WTC11 (cell line): Measurements from ENCODE around the gene ANKRD13C. TPM values are rescaled to one million over a fixed set of nuclear protein-coding genes. Genes with fewer than 3 reads are reported as not detected.
"Not testable (repeated sequence)": the region's sequence is repeated elsewhere in the genome, so short reads cannot be mapped to it uniquely, and the experiment has no call there.

Source experiments
- ATAC-seq: fragments of 200-7000 bp; cut with Tn5 transposase; 2 replicates; pipeline ENCODE4 v1.10.0; 2021; ENCODE audit warnings: mild to moderate bottlenecking, moderate library complexity
- CTCF ChIA-PET: fragments of 300-600 bp; sonication (Branson Sonifier 250); formaldehyde crosslinking; loops from one replicate; lab custom pipeline; 2021; ENCODE audit warnings: antibody characterized with exemption; lab: Charles Lee
- POLR2A ChIA-PET: fragments of 350-600 bp; sonication (Branson Sonifier 250); formaldehyde crosslinking; loops from one replicate; lab custom pipeline; 2021; ENCODE audit warnings: antibody characterized with exemption; lab: Charles Lee
- DNase-seq: peaks from one replicate; pipeline ENCODE4 v3.0.0; 2021; ENCODE audit warnings: low spot score
- H3K27ac Mint-ChIP-seq: 2 replicates; pipeline ENCODE4 v1.8.0; 2021; ENCODE audit warnings: mixed read lengths
- H3K27me3 Mint-ChIP-seq: 2 replicates; pipeline ENCODE4 v1.8.0; 2021; ENCODE audit warnings: low read depth, mild to moderate bottlenecking, moderate library complexity, mixed read lengths
- H3K36me3 Mint-ChIP-seq: 2 replicates; pipeline ENCODE4 v1.8.0; 2021; ENCODE audit warnings: mixed read lengths
- H3K4me1 Mint-ChIP-seq: 2 replicates; pipeline ENCODE4 v1.8.0; 2022; ENCODE audit warnings: mixed read lengths
- H3K4me3 Mint-ChIP-seq: 2 replicates; pipeline ENCODE4 v1.8.0; 2021; ENCODE audit warnings: mild to moderate bottlenecking, moderate library complexity, mixed read lengths
- H3K9me3 Mint-ChIP-seq: 2 replicates; pipeline ENCODE4 v1.8.0; 2021; ENCODE audit warnings: mixed read lengths
- ARID4B ChIP-seq: sonication (generic); formaldehyde crosslinking; IDR thresholded peaks from 2 replicates; pipeline ENCODE4 v1.8.0; 2023; ENCODE audit warnings: missing genetic modification reagents, mild to moderate bottlenecking, borderline replicate concordance
- CREM ChIP-seq: sonication (generic); formaldehyde crosslinking; IDR thresholded peaks from 2 replicates; pipeline ENCODE4 v1.8.1; 2022; ENCODE audit warnings: mild to moderate bottlenecking, missing genetic modification reagents, moderate library complexity
- FOXP1 ChIP-seq: sonication (generic); formaldehyde crosslinking; IDR thresholded peaks from 2 replicates; pipeline ENCODE4 v1.8.0; 2022; ENCODE audit warnings: missing genetic modification reagents, mild to moderate bottlenecking, moderate library complexity, borderline replicate concordance
- GRHL2 ChIP-seq: fragments of 250-450 bp; sonication (Bioruptor Pico); IDR thresholded peaks from 2 replicates; pipeline ENCODE4 v1.8.0; 2022; ENCODE audit warnings: mild to moderate bottlenecking, moderate library complexity; ENCODE audit not compliant: insufficient replicate concordance, severe bottlenecking
- MXD4 ChIP-seq: fragments of 250-450 bp; sonication (Bioruptor Pico); IDR thresholded peaks from 2 replicates; pipeline ENCODE4 v1.8.0; 2021; ENCODE audit warnings: mild to moderate bottlenecking, moderate library complexity, borderline replicate concordance
- MYBL2 ChIP-seq: sonication (generic); formaldehyde crosslinking; IDR thresholded peaks from 2 replicates; pipeline ENCODE4 v1.8.1; 2023; ENCODE audit warnings: mild to moderate bottlenecking, moderate library complexity, missing genetic modification reagents
- NFATC4 ChIP-seq: fragments of 250-450 bp; sonication (Bioruptor Pico); IDR thresholded peaks from 2 replicates; pipeline ENCODE4 v1.9.0; 2021; ENCODE audit warnings: mild to moderate bottlenecking
- OVOL2 ChIP-seq: fragments of 250-450 bp; sonication (Bioruptor Pico); IDR thresholded peaks from 2 replicates; pipeline ENCODE4 v1.9.0; 2021; ENCODE audit warnings: mild to moderate bottlenecking, borderline replicate concordance
- PRRX2 ChIP-seq: fragments of 250-450 bp; sonication (Bioruptor Pico); IDR thresholded peaks from 2 replicates; pipeline ENCODE4 v1.8.0; 2021; ENCODE audit warnings: mild to moderate bottlenecking
- SP1 ChIP-seq: sonication (generic); formaldehyde crosslinking; conservative IDR thresholded peaks from 2 replicates; pipeline ENCODE4 v1.8.1; 2022; ENCODE audit warnings: missing genetic modification reagents
- TEAD1 ChIP-seq: sonication (generic); formaldehyde crosslinking; IDR thresholded peaks from 2 replicates; pipeline ENCODE4 v1.8.0; 2022; ENCODE audit warnings: mild to moderate bottlenecking, missing genetic modification reagents
- ZNF317 ChIP-seq: sonication (generic); formaldehyde crosslinking; IDR thresholded peaks from 2 replicates; pipeline ENCODE4 v1.8.1; 2023; ENCODE audit warnings: low read depth, mild to moderate bottlenecking, moderate library complexity, missing genetic modification reagents, borderline replicate concordance
- ZNF423 ChIP-seq: fragments of 250-450 bp; sonication (Bioruptor Pico); IDR thresholded peaks from 2 replicates; pipeline ENCODE4 v2.1.2; 2022; ENCODE audit warnings: mild to moderate bottlenecking, moderate library complexity
- ZNF425 ChIP-seq: fragments of 250-450 bp; sonication (Bioruptor Pico); conservative IDR thresholded peaks from 2 replicates; pipeline ENCODE4 v1.9.0; 2021; ENCODE audit warnings: mild to moderate bottlenecking
- total RNA-seq: library from RNA; stranded (reverse); gene quantifications from 3 replicates; pipeline ENCODE4 v1.2.3, GENCODE V29; 2021
- TF ChIP-seq, protein P1 (sequence below): sonication (generic); formaldehyde crosslinking; IDR thresholded peaks from 2 replicates; pipeline ENCODE4 v1.8.1; 2023; ENCODE audit warnings: mild to moderate bottlenecking, missing genetic modification reagents, moderate library complexity
- TF ChIP-seq, protein P2 (sequence below): sonication (generic); formaldehyde crosslinking; IDR thresholded peaks from 2 replicates; pipeline ENCODE4 v1.8.1; 2023; ENCODE audit warnings: mild to moderate bottlenecking, missing genetic modification reagents
- TF ChIP-seq, protein P3 (sequence below): sonication (generic); formaldehyde crosslinking; conservative IDR thresholded peaks from 2 replicates; pipeline ENCODE4 v1.8.1; 2022; ENCODE audit warnings: mild to moderate bottlenecking, missing genetic modification reagents
- TF ChIP-seq, protein P4 (sequence below): fragments of 250-450 bp; sonication (Bioruptor Pico); IDR thresholded peaks from 2 replicates; pipeline ENCODE4 v1.9.0; 2021; ENCODE audit warnings: mild to moderate bottlenecking
- TF ChIP-seq, protein P5 (sequence below): sonication (generic); formaldehyde crosslinking; IDR thresholded peaks from 2 replicates; pipeline ENCODE4 v1.8.1; 2022; ENCODE audit warnings: mild to moderate bottlenecking, moderate library complexity, missing genetic modification reagents
- TF ChIP-seq, protein P6 (sequence below): sonication (generic); formaldehyde crosslinking; IDR thresholded peaks from 2 replicates; pipeline ENCODE4 v1.8.0; 2023; ENCODE audit warnings: mild to moderate bottlenecking, missing genetic modification reagents

Gene ANKRD13C
- total RNA-seq, 1 experiment from 2014 or later, result 22.5 TPM

- DNase-seq (no peak), ATAC-seq (no peak)
- ChIA-PET CTCF (no interaction called here), POLR2A (no interaction called here)
- no peak overlapping the region for H3K4me3 Mint-ChIP-seq
- no peaks in the 10 kb centered on the region for H3K27me3 Mint-ChIP-seq
- H3K36me3 Mint-ChIP-seq, result no peaks in the 10 kb centered on the region
- H3K27ac Mint-ChIP-seq, result no peak overlapping the region
- TF ChIP-seq GRHL2 (no peak), MXD4 (CRISPR knock-in tag) (no peak), ZNF425 (CRISPR knock-in tag) (no peak), ZNF317 (CRISPR knock-in tag) (no peak), TEAD1 (CRISPR knock-in tag) (no peak), OVOL2 (no peak), FOXP1 (CRISPR knock-in tag) (no peak), PRRX2 (CRISPR knock-in tag) (no peak), SP1 (CRISPR knock-in tag) (no peak), CREM (CRISPR knock-in tag) (no peak), ZNF423 (no peak), NFATC4 (CRISPR knock-in tag) (no peak)
- TF ChIP-seq, protein P1, sequence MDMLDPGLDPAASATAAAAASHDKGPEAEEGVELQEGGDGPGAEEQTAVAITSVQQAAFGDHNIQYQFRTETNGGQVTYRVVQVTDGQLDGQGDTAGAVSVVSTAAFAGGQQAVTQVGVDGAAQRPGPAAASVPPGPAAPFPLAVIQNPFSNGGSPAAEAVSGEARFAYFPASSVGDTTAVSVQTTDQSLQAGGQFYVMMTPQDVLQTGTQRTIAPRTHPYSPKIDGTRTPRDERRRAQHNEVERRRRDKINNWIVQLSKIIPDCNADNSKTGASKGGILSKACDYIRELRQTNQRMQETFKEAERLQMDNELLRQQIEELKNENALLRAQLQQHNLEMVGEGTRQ (CRISPR knock-in tag), result no peak
- TF ChIP-seq, protein P2, sequence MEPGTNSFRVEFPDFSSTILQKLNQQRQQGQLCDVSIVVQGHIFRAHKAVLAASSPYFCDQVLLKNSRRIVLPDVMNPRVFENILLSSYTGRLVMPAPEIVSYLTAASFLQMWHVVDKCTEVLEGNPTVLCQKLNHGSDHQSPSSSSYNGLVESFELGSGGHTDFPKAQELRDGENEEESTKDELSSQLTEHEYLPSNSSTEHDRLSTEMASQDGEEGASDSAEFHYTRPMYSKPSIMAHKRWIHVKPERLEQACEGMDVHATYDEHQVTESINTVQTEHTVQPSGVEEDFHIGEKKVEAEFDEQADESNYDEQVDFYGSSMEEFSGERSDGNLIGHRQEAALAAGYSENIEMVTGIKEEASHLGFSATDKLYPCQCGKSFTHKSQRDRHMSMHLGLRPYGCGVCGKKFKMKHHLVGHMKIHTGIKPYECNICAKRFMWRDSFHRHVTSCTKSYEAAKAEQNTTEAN, result no peak
- TF ChIP-seq, protein P3, sequence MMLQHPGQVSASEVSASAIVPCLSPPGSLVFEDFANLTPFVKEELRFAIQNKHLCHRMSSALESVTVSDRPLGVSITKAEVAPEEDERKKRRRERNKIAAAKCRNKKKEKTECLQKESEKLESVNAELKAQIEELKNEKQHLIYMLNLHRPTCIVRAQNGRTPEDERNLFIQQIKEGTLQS, result no peak
- TF ChIP-seq, protein P4, sequence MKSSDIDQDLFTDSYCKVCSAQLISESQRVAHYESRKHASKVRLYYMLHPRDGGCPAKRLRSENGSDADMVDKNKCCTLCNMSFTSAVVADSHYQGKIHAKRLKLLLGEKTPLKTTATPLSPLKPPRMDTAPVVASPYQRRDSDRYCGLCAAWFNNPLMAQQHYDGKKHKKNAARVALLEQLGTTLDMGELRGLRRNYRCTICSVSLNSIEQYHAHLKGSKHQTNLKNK, result no peak
- TF ChIP-seq, protein P5, sequence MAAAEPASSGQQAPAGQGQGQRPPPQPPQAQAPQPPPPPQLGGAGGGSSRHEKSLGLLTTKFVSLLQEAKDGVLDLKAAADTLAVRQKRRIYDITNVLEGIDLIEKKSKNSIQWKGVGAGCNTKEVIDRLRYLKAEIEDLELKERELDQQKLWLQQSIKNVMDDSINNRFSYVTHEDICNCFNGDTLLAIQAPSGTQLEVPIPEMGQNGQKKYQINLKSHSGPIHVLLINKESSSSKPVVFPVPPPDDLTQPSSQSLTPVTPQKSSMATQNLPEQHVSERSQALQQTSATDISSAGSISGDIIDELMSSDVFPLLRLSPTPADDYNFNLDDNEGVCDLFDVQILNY (CRISPR knock-in tag), result no peak
- peaks cover 16% of the 10 kb centered on the region; the same call in 1 of the 2 replicates for H3K4me1 Mint-ChIP-seq
- H3K9me3 Mint-ChIP-seq, result no peaks in the 10 kb centered on the region
Measured at GRCh38 chr1:70376196-70376595, 21.7 kb upstream of the ANKRD13C start.

- H3K27ac Mint-ChIP-seq, ATAC-seq, H3K4me3 Mint-ChIP-seq, H3K9me3 Mint-ChIP-seq, H3K27me3 Mint-ChIP-seq, CTCF ChIA-PET, H3K36me3 Mint-ChIP-seq: not testable (repeated sequence)
- peak; percentile 39 for DNase-seq
- POLR2A ChIA-PET, result interaction anchor here (0.6 kb wide), 1 partner anchor 37 kb away, joined by 3 read pairs; no protein-coding TSS in a partner anchor
- H3K4me1 Mint-ChIP-seq, result peaks cover 16% of the 10 kb centered on the region; the same call in 1 of the 2 replicates
- TF ChIP-seq TEAD1 (CRISPR knock-in tag), result peak; percentile 42; the same call in 1 of the 2 replicates
Measured at GRCh38 chr1:70373580-70373979, 19.1 kb upstream of the ANKRD13C start.

GRCh38 chr1:70372426-70372825, 17.9 kb upstream of the ANKRD13C start:
- ChIA-PET POLR2A (no interaction called here), CTCF (no interaction called here)
- no peak for ATAC-seq
- Mint-ChIP-seq H3K27ac (no peak overlapping the region), H3K4me1 (peaks cover 16% of the 10 kb centered on the region; the same call in 1 of the 2 replicates), H3K4me3 (no peak overlapping the region), H3K36me3 (no peaks in the 10 kb centered on the region), H3K9me3 (no peaks in the 10 kb centered on the region), H3K27me3 (no peaks in the 10 kb centered on the region)
- no peak for DNase-seq
- TF ChIP-seq MYBL2 (no peak), MXD4 (CRISPR knock-in tag) (no peak), ARID4B (CRISPR knock-in tag) (no peak)
- TF ChIP-seq, protein P6, sequence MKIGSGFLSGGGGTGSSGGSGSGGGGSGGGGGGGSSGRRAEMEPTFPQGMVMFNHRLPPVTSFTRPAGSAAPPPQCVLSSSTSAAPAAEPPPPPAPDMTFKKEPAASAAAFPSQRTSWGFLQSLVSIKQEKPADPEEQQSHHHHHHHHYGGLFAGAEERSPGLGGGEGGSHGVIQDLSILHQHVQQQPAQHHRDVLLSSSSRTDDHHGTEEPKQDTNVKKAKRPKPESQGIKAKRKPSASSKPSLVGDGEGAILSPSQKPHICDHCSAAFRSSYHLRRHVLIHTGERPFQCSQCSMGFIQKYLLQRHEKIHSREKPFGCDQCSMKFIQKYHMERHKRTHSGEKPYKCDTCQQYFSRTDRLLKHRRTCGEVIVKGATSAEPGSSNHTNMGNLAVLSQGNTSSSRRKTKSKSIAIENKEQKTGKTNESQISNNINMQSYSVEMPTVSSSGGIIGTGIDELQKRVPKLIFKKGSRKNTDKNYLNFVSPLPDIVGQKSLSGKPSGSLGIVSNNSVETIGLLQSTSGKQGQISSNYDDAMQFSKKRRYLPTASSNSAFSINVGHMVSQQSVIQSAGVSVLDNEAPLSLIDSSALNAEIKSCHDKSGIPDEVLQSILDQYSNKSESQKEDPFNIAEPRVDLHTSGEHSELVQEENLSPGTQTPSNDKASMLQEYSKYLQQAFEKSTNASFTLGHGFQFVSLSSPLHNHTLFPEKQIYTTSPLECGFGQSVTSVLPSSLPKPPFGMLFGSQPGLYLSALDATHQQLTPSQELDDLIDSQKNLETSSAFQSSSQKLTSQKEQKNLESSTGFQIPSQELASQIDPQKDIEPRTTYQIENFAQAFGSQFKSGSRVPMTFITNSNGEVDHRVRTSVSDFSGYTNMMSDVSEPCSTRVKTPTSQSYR (CRISPR knock-in tag), result no peak
